ENCODE results near the gene LRRC75A.
A peak's percentile ranks its signal among the peaks of the same experiment; 100 is the strongest.
"Not testable (repeated sequence)": the region's sequence is repeated elsewhere in the genome, so short reads cannot be mapped to it uniquely, and the experiment has no call there.

The LRRC75A gene

GRCh38 chr17:16447676-16448075 is 44.3 kb downstream of the LRRC75A start:
- DNase-seq = no peak

GRCh38 chr17:16446338-16446983 is 45.5 kb downstream of the LRRC75A start:
- DNase-seq = no peak

- no peak for DNase-seq
These were observed 47.6 kb downstream of the LRRC75A start for GRCh38 chr17:16444258-16444886.

GRCh38 chr17:16443511-16444257 is 48.3 kb downstream of the LRRC75A start:
- DNase-seq = no peak

GRCh38 chr17:16442594-16443510 is 49.1 kb downstream of the LRRC75A start:
- DNase-seq = no peak

GRCh38 chr17:16442141-16442540 is 49.9 kb downstream of the LRRC75A start:
- no peak for DNase-seq

GRCh38 chr17:16440901-16441629 is 50.9 kb downstream of the LRRC75A start:
- no peak for DNase-seq

GRCh38 chr17:16440354-16440753 is 51.6 kb downstream of the LRRC75A start:
- DNase-seq = not testable (repeated sequence)

GRCh38 chr17:16439811-16440351 is 52.1 kb downstream of the LRRC75A start:
- peak; percentile 25 for DNase-seq

- DNase-seq = no peak
These were observed 52.6 kb downstream of the LRRC75A start for GRCh38 chr17:16439303-16439791.

GRCh38 chr17:16438557-16439302 is 53.3 kb downstream of the LRRC75A start:
- peak; percentile 91 for DNase-seq

GRCh38 chr17:16438173-16438556 is 53.8 kb downstream of the LRRC75A start:
- DNase-seq = no peak

GRCh38 chr17:16437083-16437482 is 54.9 kb downstream of the LRRC75A start:
- no peak for DNase-seq

- DNase-seq = no peak
These were observed 55.8 kb downstream of the LRRC75A start for GRCh38 chr17:16435925-16436886.

- no peak for DNase-seq
These were observed 57.3 kb downstream of the LRRC75A start for GRCh38 chr17:16434662-16435061.

- no peak for DNase-seq
These were observed 58.5 kb downstream of the LRRC75A start for GRCh38 chr17:16433514-16433913.

- no peak for DNase-seq
These were observed 60.0 kb downstream of the LRRC75A start for GRCh38 chr17:16432017-16432416.

- DNase-seq = no peak
These were observed 61.3 kb downstream of the LRRC75A start for GRCh38 chr17:16430650-16431049.

- DNase-seq = no peak
These were observed 62.9 kb downstream of the LRRC75A start for GRCh38 chr17:16429083-16429482.

Data from activated CD4-positive, alpha-beta T cell treated with anti-CD3 and anti-CD28 coated beads, Interleukin-2, amount 50 U/mL, for 1 hour (primary cell).